DOHH2 (cell line): ENCODE results near the gene SMIM45.
A peak's percentile ranks its signal among the peaks of the same experiment; 100 is the strongest.

Experiments used
- CTCF ChIP-seq: fragments of 200-600 bp; sonication (generic); IDR thresholded peaks from one replicate; pipeline ENCODE4 v1.5.1; 2014; ENCODE audit warnings: antibody characterized with exemption, mild to moderate bottlenecking, low read depth, low read length; ENCODE audit not compliant: poor library complexity, severe bottlenecking
- EZH2phosphoT487 ChIP-seq: fragments of 200-600 bp; sonication (generic); IDR thresholded peaks from 2 replicates; pipeline ENCODE4 v1.6.1; 2017; ENCODE audit warnings: borderline replicate concordance, mild to moderate bottlenecking, antibody characterized with exemption, low read length, moderate library complexity, mixed read lengths

- no peak for TF ChIP-seq CTCF
- peak; percentile 36; the same call in 1 of the 2 replicates for TF ChIP-seq EZH2phosphoT487
Measured at GRCh38 chr22:41976070-41976901, 24.3 kb downstream of the SMIM45 start.
